ENCODE results near the gene HELZ2. TPM values are rescaled to one million over a fixed set of nuclear protein-coding genes. Genes with fewer than 3 reads are reported as not detected.

HELZ2 gene
- total RNA-seq, 1 experiment from 2014 or later = 33.4 TPM

DNA sequence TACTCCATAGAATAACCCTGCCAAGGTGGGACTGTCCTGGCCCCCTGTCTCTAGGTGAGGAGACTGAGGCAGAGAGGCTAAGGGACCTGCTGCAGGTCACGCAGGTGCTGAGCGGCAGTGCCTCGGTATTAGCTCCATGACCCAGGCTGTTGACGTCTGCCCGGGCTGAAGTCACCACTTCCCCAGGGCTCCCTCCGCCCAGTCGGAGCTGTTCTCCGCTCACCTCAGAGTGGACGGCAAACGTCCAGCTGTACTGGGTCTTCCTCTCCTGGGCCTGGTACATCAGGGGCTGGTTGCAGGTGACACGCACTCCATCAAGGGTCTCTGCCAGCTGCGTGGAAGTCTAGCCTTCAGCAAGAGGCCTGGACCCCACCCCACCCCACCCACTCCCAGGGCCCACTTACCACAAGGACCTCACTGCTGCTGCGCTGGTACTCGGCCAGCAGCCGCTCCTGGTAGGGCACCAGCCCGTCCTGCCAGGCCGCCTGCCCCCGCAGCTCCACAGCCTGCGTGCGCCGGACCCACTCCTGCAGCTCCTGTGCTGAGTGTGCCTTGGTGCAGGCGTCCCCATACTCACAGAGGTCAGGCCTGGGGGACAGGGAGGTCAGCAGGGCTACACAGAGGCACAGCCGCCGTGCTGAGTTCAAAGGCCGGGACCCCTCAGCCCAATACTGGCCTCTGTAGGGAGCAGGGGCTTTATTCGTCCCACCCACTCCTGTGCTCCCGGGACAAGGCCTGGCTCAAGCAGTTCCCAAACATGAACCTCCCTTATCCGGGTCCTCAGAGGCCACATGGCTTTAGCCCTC lies 3.6 kb downstream of the HELZ2 start:
- Histone ChIP-seq H3K9ac (ENCODE audit: low read length) (no peak overlapping the region), H3K27me3 (ENCODE audit: low read length) (no peaks in the 10 kb centered on the region), H3F3A (ENCODE audit: low read length, unreplicated experiment) (no peaks in the 10 kb centered on the region), H3K9me3 (ENCODE audit: low read length) (no peaks in the 10 kb centered on the region), H3K4me1 (ENCODE audit: insufficient read depth, low read length) (peaks cover 16% of the 10 kb centered on the region), H4K20me1 (ENCODE audit: low read length) (no peaks in the 10 kb centered on the region), H3K4me3 (ENCODE audit: low read length) (no peak overlapping the region), H3K4me2 (ENCODE audit: low read length) (no peak overlapping the region), H3K36me3 (ENCODE audit: low read depth, low read length) (no peaks in the 10 kb centered on the region), H2AFZ (ENCODE audit: low read length) (no peak overlapping the region), H3K79me2 (ENCODE audit: low read length) (peaks cover 12% of the 10 kb centered on the region), H3K27ac (ENCODE audit: low read length) (no peak overlapping the region), H3K9me2 (replicated peaks; ENCODE audit: low read length) (no peaks in the 10 kb centered on the region)
- DNase-seq (no peak), ATAC-seq (no peak)
- intact Hi-C loops (cut with micrococcal nuclease) = no loop called here
- ChIA-PET POLR2A (ENCODE audit: unreplicated experiment) (no interaction called here), CTCF (no interaction called here)
- BruUV-seq (replicated peaks) = no TSS peak
- TF ChIP-seq EZH2 (IDR thresholded peaks at IDR 0.05; ENCODE audit: low read length, unreplicated experiment) (no peak), EZH2phosphoT487 (IDR thresholded peaks at IDR 0.05; ENCODE audit: borderline replicate concordance, low read length) (no peak)
- TF ChIP-seq, protein P1, sequence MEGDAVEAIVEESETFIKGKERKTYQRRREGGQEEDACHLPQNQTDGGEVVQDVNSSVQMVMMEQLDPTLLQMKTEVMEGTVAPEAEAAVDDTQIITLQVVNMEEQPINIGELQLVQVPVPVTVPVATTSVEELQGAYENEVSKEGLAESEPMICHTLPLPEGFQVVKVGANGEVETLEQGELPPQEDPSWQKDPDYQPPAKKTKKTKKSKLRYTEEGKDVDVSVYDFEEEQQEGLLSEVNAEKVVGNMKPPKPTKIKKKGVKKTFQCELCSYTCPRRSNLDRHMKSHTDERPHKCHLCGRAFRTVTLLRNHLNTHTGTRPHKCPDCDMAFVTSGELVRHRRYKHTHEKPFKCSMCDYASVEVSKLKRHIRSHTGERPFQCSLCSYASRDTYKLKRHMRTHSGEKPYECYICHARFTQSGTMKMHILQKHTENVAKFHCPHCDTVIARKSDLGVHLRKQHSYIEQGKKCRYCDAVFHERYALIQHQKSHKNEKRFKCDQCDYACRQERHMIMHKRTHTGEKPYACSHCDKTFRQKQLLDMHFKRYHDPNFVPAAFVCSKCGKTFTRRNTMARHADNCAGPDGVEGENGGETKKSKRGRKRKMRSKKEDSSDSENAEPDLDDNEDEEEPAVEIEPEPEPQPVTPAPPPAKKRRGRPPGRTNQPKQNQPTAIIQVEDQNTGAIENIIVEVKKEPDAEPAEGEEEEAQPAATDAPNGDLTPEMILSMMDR (conservative IDR thresholded peaks at IDR 0.05; ENCODE audit: low read depth, low read length) = no peak

DNA sequence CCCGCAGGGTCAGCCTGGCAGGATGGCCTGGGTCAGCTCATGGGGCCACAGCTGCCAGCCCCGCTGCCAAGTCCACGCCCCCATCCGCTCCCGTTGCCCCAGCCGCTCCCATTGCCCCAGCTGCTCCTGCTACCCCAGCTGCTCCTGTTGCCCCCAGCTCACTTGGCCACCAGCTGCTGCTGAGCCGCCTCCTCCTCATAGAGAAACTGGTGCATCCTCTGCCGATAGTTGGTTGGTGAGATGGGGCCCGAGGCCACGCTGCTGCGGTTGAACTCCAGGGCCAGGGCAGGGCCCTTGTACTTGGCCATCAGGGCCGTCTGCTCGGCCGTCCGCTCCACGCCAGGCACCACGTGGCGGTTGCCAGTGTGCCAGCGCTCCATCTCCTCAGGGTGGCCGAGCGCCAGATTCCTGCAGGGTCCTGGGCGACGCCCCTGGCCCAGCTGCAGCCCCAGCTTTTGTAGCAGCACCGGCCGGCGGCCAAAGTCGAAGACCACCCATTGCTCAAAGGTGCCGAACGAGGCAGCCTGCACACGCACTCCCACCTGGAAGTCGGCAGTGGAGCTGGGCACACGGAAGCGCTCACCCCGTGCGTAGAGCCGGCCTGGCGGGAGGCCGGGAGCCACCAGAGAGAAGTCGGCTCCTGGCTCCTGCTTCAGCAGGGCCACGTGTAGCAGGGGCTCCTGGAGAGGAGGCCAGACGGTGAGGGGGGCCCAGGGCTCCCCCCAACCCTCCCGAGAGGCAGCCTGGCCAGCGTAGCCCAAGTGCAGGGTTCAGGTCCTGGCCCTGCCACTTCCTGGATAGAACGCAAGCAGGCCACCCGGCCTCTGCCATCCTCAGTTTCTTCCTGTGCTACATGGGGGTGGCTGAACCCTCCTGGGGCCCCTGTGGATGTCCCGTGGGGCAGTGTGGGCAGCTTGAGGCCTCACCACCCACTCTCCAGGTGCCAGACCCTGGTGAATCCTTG lies 4.8 kb downstream of the HELZ2 start:
- H3K9me2 ChIP-seq (replicated peaks; ENCODE audit: low read length) = no peaks in the 10 kb centered on the region
- no peak overlapping the region for H3K9ac ChIP-seq (ENCODE audit: low read length)
- no peaks in the 10 kb centered on the region for H3K27me3 ChIP-seq (ENCODE audit: low read length)
- peaks cover 7% of the 10 kb centered on the region for H3K4me1 ChIP-seq (ENCODE audit: insufficient read depth, low read length)
- no peaks in the 10 kb centered on the region for H3K9me3 ChIP-seq (ENCODE audit: low read length)
- no peak overlapping the region for H3K4me3 ChIP-seq (ENCODE audit: low read length)
- intact Hi-C loops (cut with micrococcal nuclease) = no loop called here
- ChIA-PET CTCF (no interaction called here), POLR2A (ENCODE audit: unreplicated experiment) (no interaction called here)
- no TSS peak for BruUV-seq (replicated peaks)
- H3K36me3 ChIP-seq (ENCODE audit: low read depth, low read length) = no peaks in the 10 kb centered on the region
- TF ChIP-seq EZH2 (IDR thresholded peaks at IDR 0.05; ENCODE audit: low read length, unreplicated experiment) (no peak), EZH2phosphoT487 (IDR thresholded peaks at IDR 0.05; ENCODE audit: borderline replicate concordance, low read length) (no peak)
- TF ChIP-seq, protein P1 (conservative IDR thresholded peaks at IDR 0.05; ENCODE audit: low read depth, low read length) = no peak
- H3K79me2 ChIP-seq (ENCODE audit: low read length) = peaks cover 12% of the 10 kb centered on the region
- no peak overlapping the region for H3K4me2 ChIP-seq (ENCODE audit: low read length)
- ATAC-seq (no peak), DNase-seq (no peak)
- H2AFZ ChIP-seq (ENCODE audit: low read length) = no peak overlapping the region
- H4K20me1 ChIP-seq (ENCODE audit: low read length) = no peaks in the 10 kb centered on the region
- no peak overlapping the region for H3K27ac ChIP-seq (ENCODE audit: low read length)
- no peaks in the 10 kb centered on the region for H3F3A ChIP-seq (ENCODE audit: low read length, unreplicated experiment)

Data from PC-3 (cell line).